Bone marrow (tissue), 2 donors: Measurements from ENCODE around the gene JAZF1.
A peak's percentile ranks its signal among the peaks of the same experiment; 100 is the strongest.

Source experiments
- DNase-seq, 2 donors: peaks; one replicate each; lab custom pipeline; 2025; lab: John Stamatoyannopoulos, UW

The JAZF1 gene

DNA sequence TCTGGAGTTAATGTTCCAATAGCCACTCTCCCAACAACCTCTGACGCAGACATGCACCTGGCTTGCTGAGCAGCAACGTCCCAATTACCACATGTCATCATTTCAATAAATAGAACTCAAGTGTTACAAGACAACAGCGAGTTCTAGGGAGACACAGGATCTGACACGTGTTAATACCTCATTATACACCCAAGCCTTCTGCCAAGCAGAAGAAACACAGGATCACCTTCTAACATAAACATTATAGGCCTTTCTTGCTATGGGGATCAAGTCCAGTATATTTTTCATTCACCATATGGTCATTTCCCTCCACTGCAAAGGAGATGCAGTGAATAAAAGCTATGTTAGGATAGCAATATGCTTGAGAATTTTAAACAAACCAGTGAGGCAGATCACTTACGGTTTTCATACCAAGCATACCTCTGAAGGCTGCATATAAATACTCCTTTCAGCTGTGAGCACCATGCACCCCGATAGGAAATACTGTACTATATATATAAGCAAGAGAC lies 74.2 kb downstream of the JAZF1 start:
- no peak for DNase-seq

DNA sequence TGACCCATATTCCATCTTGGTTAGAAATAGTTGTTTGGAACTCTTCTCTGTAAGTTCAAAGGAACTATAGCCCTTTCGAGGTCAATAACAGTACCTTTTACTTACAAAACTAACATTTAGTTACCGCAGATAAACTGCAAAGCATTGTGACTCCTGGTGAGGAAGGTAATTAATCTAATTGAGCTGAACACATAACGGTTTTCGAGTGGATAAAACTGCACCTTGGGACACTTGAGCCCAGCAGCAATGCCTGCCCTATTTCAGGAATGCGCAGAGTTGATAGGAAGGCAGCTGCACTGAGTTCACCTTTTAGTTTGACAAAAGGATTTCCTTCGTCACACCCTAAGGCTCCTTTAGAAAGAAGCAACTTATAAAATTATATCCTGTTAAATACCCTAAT lies 75.4 kb downstream of the JAZF1 start:
- DNase-seq, result no peak

DNA sequence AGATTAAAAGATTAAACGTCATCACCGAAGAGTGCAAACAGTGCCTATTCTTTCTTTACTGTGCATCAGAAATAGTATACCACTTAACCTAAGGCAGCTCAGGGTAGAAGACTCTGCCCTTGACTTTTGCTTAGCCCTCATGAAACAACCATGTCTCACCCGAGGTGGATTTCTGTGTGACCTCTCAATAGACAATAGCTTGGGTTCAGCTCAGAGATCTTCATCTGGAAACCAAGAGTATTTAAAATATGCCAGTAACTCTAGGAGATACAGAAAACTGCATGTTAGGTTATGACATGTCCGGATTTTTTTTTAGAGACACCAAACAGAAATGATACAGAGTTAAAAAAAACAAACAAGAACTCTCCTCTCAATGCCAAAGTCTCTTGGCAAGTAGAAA lies 75.8 kb downstream of the JAZF1 start:
- no peak for DNase-seq

DNA sequence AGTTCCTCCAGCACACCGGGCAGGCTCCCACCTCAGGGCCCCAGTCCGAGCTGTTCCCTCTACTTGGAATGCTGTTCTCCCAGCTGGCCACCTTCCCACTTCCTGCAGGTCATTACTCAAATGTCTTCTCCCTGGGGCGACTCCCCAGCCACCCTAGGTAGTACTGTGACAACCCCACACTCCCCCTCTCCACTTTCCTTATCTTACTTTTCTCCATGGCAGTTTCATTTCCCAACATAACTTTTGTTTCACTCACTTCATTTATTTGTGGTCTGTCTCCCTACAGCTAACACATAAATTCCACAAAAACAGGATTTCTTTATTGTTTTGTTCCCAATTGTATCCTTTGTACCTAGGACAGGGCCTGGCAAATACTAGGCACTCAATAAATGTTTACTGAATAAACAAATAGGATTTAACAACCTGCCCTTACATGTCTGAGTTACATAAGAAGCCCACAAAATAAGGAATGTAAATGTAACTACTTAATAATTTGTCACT lies 76.5 kb downstream of the JAZF1 start:
- no peak for DNase-seq

DNA sequence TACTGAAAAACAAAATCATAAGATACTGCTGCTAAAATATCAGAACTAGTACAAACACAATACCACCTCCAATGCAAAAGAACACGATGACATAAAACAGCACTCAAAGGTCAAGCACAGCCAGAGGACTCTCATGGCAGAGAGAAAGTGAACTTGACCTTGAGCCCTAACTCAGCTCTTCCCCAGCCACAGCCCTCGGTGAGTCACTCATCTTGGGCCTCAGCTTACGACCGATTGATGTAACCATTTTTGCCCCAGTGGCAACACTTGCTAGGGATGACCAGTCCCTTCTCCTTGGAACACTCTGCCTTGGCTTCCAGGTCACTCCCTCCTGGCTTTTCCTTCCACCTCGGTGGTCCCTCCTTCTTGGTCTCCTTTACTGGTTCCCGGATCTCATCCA lies 77.8 kb downstream of the JAZF1 start:
- DNase-seq, result no peak

DNA sequence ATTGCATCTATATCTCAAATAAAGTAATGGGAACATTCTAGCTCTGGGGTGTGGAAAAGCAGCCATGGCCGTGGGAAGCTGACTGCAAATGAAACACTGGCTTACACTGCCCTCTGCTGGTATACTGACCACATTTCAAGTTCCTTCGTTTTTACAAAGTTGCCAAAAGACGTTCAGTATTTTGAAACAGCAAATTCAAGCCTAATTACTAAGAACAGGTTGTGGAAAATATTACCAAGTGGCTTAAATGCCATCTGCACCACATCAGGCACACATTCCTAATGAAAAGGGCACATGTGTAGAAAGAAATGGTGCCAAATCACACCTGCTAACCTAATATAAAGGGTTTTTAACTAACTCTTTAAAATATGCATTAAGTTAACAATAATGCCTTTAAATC lies 83.9 kb downstream of the JAZF1 start:
- DNase-seq, result peak in 1 of 2 donors; percentile 6

DNA sequence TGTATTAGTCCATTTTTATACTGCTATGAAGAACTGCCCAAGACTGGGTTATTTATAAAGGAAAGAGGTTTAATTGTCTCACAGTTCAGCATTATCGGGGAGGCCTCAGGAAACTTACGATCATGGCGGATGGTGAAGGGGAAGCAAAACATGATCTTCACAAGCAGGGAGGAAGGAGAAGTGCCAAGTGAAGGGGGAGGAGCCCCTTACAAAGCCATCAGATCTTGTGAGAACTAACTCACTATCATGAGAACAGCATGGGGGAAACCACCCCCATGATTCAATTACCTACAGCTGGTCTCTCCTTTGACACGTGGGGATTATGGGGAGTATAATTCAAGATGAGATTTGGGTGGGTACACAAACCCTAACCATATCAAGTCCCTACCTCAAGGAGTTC lies 85.4 kb downstream of the JAZF1 start:
- DNase-seq, result no peak

DNA sequence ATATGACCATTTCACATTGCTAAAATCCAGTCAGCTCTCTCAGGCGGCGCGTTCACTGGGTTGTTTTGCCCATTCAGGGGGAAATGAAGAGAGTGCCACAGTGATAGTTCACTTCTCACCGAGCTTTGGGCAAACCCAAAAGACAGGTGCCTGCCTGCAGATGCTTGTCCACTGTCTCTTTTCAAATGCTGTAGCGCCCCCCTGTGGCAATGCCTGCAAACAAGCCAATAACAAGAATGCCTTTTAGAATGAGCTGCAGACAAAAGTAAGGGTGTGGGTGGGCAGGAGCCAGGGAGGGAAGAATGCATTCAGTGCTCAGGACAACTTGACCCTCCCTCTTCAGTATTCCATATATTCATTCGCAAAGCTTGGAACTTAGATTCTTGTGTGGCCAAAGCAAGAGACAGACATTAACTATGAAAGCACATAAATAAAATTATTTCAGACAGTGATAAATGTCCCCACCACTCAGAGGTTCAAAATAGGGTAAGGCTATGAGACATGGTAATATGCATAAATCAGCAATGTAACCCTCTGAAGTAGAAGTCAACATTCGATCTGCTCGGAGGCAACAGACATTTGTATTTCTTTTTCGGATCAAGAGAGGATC lies 86.9 kb downstream of the JAZF1 start:
- no peak for DNase-seq

DNA sequence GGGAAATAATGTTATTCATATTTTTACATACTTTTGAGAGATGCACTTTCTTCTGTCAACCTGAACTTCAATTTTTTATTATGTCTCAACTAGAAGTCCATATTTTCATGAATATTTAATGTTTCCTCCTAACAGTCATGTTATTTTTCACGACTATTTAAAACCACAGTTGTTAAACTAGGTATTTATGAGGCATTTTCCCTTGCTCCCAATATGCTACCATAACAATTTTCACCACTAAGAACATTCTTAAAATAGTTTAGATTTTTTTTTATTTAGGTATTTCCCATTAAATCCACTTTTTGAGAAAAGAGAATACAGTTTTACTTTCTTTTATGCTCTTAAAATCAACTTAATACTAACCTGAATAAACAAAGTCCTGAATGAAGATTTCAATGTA lies 89.4 kb downstream of the JAZF1 start:
- DNase-seq, result no peak

DNA sequence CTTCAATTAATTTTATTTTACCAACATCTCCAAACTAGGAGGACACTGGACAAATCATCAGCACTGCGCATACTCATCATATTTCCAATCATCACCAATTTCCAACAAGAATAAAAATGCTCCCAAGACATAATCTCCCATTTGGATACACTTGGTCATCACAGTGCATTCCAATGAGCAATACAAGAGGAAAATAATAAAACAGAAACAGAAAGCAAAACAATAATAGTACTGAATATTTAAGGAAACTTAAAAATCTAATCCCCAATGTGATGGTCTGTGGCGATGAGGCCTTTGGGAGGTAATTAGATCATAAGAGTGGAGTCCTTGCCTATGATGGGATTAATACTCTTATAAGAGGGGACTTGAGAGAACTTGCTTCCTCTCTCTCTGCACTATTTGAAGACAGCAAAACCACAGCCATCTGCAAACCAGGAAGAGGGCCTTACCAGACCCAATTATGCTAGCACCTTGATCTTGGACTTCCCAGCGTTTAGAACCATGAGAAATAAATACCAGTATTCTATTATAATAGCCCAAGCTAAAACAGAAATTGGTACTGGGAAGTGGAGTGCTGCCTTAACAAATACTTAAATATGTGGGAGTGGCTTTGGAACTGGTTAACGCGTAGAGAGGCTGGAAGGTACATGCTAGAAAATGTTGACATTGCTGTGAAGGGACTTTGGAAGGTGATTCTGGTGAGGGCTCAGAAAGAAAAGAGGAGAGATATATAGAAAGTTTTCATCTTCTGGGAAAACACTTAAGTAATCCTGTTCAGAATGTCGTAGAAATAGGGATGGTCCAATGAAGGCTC lies 91.5 kb downstream of the JAZF1 start:
- no peak for DNase-seq

DNA sequence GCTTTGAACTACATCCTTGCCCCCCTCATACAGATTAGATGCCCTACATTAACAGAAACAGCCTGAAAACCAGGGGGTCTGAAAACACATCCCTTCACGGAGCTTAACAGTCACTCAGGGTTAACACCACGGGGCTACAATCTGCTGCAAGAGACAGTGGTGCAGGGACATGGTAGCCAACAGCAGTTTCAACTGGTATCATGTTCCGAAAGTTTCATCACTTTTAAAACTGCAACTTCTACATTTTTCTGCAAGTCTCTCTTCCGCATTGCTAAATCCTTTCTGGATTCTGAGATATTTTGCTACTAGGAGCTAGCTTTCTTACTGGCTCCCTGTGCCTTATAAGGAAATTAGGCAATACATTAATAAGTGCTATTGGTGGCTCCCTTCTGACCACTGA lies 92.6 kb downstream of the JAZF1 start:
- no peak for DNase-seq

DNA sequence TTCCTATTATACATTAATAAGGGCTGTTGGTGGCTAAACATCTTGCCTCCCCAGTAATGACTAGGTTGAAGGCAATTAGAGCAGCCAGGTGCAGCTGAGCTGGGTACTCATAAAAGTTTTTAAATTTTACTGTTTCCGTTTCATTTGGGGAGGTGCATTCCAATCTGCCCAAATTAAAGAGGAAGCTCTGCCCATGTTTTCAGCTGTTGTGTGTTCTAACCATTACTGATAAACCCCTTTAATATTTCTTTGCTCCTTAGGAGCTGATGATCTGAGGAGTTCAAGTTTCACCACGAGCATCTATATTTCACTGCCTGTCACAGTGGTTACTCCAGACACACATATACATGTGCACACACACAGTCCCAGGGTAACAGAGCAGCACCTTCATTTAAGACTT lies 94.4 kb downstream of the JAZF1 start:
- no peak for DNase-seq

DNA sequence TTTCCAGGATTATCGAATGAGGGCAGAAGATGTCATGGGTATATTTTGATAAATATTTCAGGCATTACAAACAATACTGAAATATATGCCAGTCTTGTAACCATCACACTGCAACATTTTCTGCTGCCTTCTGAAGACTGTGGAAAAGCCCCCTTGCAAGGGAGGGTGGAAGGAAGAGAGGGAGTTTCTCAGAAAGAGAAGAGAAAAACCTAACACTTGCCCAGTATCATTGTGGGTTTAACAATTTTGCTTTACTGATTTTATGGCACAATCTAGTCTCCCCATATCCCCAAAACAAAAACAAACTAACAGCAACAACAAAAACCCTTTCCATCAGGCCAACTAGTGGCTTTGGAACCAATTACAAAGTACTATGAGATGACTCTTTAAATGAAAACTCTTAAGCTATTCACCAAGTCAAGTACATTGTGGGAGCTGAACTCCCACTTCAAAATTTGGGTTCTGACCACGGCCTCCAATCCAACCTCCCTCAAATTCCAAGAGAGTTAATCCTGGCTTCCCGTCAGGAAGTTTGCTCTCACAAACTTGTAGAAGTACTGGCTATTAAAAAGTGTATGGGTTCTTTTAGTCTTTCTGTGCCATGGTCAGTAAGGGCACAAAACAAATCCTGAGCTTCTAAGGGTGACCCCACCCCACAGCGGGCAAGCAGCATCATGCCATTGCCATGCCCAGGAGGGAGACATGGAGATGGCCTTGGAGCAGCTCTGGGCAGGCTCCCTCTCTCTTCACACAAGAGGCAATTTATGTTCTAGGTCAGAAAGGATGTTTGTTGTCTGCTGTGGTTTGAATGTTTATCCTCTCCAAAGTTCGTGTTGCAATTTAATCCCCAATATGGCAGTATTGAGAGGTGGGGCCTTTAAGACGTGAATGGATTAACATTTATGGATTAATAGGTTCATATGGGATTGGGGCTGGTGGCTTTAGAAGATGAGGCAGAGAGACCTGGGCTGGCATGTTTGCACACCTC lies 96.3 kb downstream of the JAZF1 start:
- DNase-seq, result no peak

DNA sequence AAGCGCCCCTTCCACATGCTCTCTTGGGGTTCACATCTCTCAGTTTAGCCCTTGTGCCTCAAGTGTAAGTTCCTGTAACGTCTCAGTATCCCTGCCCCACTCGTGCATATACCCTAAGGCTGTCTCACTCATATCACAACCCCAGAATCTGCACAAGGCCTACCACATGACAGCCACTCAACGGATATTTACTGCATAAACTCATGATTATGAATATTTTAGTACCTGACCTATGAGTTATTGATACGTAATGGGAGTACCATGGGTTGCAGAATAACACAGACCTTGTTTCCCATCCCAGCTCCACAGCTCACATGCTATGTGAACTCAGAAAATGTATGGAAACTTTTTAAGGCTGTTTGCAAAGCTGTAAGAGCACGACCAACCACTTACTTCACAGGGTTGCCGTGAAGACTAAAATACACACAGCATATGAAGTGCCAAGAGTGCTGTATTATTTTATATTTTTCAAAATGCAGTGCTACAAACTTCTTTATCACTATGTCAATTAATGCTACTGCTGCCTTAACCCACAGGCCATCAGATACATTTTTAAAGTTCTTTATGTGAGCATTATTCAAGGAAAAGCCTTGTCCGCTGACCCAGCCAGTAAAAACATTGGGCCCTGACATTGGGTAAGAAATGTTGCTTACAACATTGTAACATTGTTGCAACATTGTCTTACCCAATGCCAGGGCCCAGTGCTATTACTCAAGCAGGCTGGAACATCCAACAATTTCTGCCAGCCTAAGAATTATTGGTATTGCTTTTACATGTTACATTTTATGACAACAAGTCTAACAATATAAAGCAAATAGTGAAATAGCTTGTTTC lies 97.2 kb downstream of the JAZF1 start:
- no peak for DNase-seq

DNA sequence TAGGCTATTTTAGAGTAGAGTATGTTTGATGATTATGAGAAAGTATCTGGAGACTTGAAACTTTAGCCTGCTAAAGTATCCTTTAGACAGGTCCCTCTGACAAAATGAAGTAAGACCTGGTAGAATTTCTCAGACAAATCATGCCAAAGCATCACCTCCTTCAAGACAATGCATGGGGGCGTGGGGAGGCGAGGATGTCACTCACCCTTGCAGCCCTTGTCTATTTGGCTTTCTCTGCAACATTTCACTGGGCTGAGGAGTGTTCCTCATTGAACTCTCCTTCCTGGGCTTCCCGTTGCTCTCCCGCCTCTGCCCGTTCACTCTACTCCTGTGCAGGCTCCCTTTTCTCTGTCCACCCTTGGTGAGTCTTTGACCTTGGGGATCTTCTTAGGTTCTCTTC lies 98.5 kb downstream of the JAZF1 start:
- no peak for DNase-seq

DNA sequence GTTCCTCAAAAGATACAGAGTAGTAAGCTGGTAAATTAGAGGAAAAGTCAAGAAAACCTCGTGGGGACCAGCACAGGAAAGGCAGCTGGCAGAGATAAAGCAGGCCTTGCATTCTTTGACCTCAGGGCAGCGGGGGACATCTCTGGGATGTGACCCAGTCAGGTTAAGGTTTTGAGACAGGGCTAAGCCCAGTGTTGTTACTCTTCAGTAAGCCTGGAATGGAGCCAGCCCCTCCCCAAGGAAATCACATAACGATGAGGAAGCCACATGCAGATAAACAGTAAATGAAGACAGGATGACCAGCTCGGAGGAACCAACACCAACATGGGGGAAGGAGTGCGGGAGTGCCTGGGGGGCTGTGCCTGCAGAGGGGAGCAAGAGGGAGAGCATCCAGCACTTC lies 99.6 kb downstream of the JAZF1 start:
- no peak for DNase-seq

DNA sequence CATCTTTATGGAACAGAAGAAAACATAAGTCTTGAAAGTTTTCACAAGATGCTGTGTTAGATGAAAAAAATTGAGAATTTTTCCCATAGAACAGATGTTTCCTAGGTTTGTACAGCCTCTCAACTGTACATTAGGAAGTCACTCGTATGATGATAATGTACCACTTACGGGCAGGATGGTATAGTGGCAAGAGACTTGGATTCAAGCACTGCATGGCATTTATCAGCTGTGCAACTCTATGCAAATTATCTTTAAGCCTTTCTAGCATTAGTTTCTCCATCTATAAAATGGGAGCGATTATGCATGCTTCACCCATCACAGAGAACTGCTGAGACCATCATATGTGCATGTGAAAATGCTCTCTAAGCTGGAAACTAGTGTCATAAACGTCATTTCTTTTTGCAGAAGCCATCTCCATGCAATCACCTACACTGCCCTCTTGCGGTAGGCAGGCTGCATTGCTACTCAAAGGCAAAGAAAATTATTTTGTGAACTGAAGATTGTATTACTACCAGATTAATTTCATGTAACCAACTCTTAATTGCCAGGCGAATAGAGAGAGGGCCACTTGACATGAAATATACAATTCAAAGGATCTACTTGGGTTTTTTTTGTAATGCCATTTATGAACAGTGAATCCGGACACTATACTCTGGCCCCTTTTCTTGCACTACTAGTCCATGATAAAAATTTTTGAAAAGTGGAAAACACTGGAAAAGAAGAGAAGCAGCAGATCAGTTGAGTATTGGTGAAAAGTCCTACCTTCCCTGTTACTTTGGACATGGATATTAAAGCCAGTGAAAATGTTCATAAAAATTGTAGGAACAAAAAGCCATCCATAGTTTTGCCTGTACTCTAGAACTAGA lies 102.3 kb downstream of the JAZF1 start:
- no peak for DNase-seq

DNA sequence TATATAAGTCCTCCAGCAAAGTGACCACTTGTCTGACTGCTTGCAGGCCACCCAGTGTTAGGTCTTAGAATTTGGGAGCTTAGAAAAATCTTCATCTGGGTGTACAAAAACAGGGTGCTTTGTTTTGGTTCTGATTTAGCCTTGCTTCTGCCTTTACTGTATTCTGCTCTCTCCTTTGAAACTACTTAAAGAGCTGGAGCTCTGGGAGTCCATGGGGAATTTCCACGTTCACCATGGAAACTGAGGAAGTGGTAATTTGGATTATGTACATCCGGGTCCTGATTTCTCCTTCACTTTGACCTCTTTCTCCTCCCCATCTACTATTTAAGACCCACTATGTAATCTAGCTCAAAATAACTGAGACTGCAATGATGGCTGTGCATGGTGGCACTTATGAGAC lies 103.0 kb downstream of the JAZF1 start:
- DNase-seq, result no peak

DNA sequence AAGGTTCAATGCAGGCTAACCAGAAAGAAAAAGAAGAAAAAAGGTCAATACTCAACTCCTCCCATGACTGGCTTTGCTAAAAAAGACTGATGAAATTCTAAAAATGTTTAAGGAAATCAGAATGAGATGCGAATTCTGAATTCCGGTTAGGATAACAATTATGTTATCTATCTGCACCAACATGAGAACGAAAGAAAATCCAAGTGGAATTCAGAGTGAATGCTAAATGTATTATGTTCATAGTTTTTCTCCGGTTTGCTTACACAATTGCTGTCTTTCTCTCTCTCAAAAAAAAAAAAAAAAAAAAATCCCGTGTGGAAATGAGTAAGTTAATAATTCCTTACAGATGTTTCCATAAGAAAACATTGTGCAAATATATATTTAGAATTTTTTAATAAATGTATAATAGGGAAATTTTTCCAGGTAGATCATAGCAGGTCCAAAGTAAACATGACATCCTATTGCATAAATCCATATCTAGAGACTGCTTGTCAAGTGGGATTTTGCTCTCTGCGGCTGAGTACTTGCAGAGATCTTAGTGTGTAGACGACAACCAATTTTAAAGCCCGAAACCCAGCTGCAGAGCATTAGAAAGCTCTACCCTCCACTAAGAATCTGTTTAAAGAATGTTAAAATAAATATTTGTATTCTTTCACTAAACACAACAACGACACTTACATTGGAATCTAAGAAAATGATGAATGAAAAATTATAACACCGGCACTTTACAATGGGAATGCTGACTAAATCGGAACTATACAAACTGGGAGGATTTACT lies 104.0 kb downstream of the JAZF1 start:
- no peak for DNase-seq
